ENCODE results near the gene ACSF2.
A peak's percentile ranks its signal among the peaks of the same experiment; 100 is the strongest.
"Not testable (repeated sequence)": the region's sequence is repeated elsewhere in the genome, so short reads cannot be mapped to it uniquely, and the experiment has no call there.

The ACSF2 gene

GRCh38 chr17:50412188-50412732 lies 13.8 kb upstream of the ACSF2 start:
- no peak for DNase-seq

GRCh38 chr17:50414808-50415207 lies 11.2 kb upstream of the ACSF2 start:
- no peak for DNase-seq

GRCh38 chr17:50419577-50419976 lies 6.4 kb upstream of the ACSF2 start:
- DNase-seq, result not testable (repeated sequence)

- no peak for DNase-seq
Measured at GRCh38 chr17:50420419-50421112, 5.5 kb upstream of the ACSF2 start.

- DNase-seq, result no peak
Measured at GRCh38 chr17:50421308-50422051, 4.5 kb upstream of the ACSF2 start.

GRCh38 chr17:50422738-50423137 lies 3.3 kb upstream of the ACSF2 start:
- DNase-seq, result no peak

- DNase-seq, result no peak
Measured at GRCh38 chr17:50423553-50424159, 2.4 kb upstream of the ACSF2 start.

- DNase-seq, result no peak
Measured at GRCh38 chr17:50424246-50424995, 1.6 kb upstream of the ACSF2 start.

- no peak for DNase-seq
Measured at GRCh38 chr17:50424996-50425681, 879 bp upstream of the ACSF2 start.

- peak in 1 of 2 experiments; percentile 53 for DNase-seq
Measured at GRCh38 chr17:50426472-50426782, 409 bp downstream of the ACSF2 start.

- peak in 1 of 2 experiments; percentile 44 for DNase-seq
Measured at GRCh38 chr17:50426814-50427787, 1.1 kb downstream of the ACSF2 start.

- not testable (repeated sequence) for DNase-seq
Measured at GRCh38 chr17:50428126-50428525, 2.1 kb downstream of the ACSF2 start.

GRCh38 chr17:50428831-50429424 lies 2.9 kb downstream of the ACSF2 start:
- DNase-seq, result no peak

GRCh38 chr17:50429793-50430192 lies 3.8 kb downstream of the ACSF2 start:
- DNase-seq, result no peak

- no peak for DNase-seq
Measured at GRCh38 chr17:50430821-50431618, 5.0 kb downstream of the ACSF2 start.

- DNase-seq, result no peak
Measured at GRCh38 chr17:50432125-50432762, 6.2 kb downstream of the ACSF2 start.

- DNase-seq, result no peak
Measured at GRCh38 chr17:50437409-50437808, 11.4 kb downstream of the ACSF2 start.

- DNase-seq, result no peak
Measured at GRCh38 chr17:50439008-50439407, 13.0 kb downstream of the ACSF2 start.

GRCh38 chr17:50440172-50440837 lies 14.3 kb downstream of the ACSF2 start:
- DNase-seq, result no peak

All from NCI-H526 (cell line).